Heart right ventricle (tissue), 16 donors: ENCODE data around the gene TAF11L11. TPM values are rescaled to one million over a fixed set of nuclear protein-coding genes. Genes with fewer than 3 reads are reported as not detected.
"Not testable (repeated sequence)": the region's sequence is repeated elsewhere in the genome, so short reads cannot be mapped to it uniquely, and the experiment has no call there.

ENCODE experiments used
- ATAC-seq, 8 donors: fragments of 200-7000 bp; cut with Tn5 transposase; one replicate each; pipeline ENCODE4 v1.9.1; 2020; ENCODE audit warnings: mild to moderate bottlenecking in 8 of 8, moderate library complexity in 8 of 8, moderate number of reproducible peaks in 1 of 8
- DNase-seq, 2 donors: peaks; one replicate each; pipeline ENCODE4 v3.0.0-alpha.2; 2020
- H3K27ac ChIP-seq, 10 donors: fragments of 200-600 bp; sonication (generic) in 2 of 10; one replicate each; pipeline versions ENCODE4 v1.5.0 to v1.8.0; 2020 to 2022; ENCODE audit warnings: mild to moderate bottlenecking in 3 of 10
- H3K27me3 ChIP-seq, 7 donors: fragments of 200-600 bp; one replicate each; pipeline ENCODE4 v1.8.0; 2021 to 2022; ENCODE audit warnings: mild to moderate bottlenecking in 2 of 7
- H3K36me3 ChIP-seq, 9 donors: fragments of 200-600 bp; sonication (generic) in 1 of 9; one replicate each; pipeline versions ENCODE4 v1.5.0 to v1.8.0; 2020 to 2022; ENCODE audit warnings: mild to moderate bottlenecking in 2 of 9
- H3K4me1 ChIP-seq, 9 donors: fragments of 200-600 bp; sonication (generic) in 1 of 9; one replicate each; pipeline versions ENCODE4 v1.5.0 to v1.8.0; 2020 to 2022; ENCODE audit warnings: mild to moderate bottlenecking in 4 of 9
- H3K4me3 ChIP-seq, 10 donors: fragments of 200-600 bp; sonication (generic) in 2 of 10; one replicate each; pipeline versions ENCODE4 v1.5.0 to v1.8.0; 2020 to 2022; ENCODE audit warnings: mild to moderate bottlenecking in 7 of 10, moderate library complexity in 2 of 10
- H3K9me3 ChIP-seq, 11 donors: fragments of 200-600 bp in 10 of 11; sonication (generic) in 2 of 11; one replicate each; pipeline versions ENCODE4 v1.5.0 to v1.8.0; 2013 to 2022; ENCODE audit warnings: mild to moderate bottlenecking in 2 of 11, control low read depth in 1 of 11, moderate library complexity in 1 of 11
- WGBS, 2 donors: extraction: QIAGEN DNeasy Blood & Tissue Kit; methylation state at CpG; one replicate each; pipeline ENCODE4 v1.1.7; 2013; ENCODE audit warnings: inconsistent platforms in 1 of 2; 5-methylcytosine and 5-hydroxymethylcytosine counted together
- intact Hi-C, 10 donors: fragments of 100-400 bp; cut with DNase I; formaldehyde crosslinking; loops; one replicate each; pipeline versions ENCODE4 v1.11.1 to v1.14.2; 2022
- polyA plus RNA-seq, 2 donors: library from polyadenylated mRNA; stranded (reverse); fragments of 200-250 nt; gene quantifications; one replicate each; pipeline ENCODE4 v1.2.3, GENCODE V29; 2013
- total RNA-seq, 10 donors: library from RNA; stranded (reverse); fragmentation: NEBNext Ultra II Directional in 3 of 10; extraction: Animal tissue kit (Norgen Biotek cat#: 25700) in 3 of 10; gene quantifications; one replicate each; pipeline versions ENCODE4 v1.2.1 to v1.2.4, GENCODE V29; 2021 to 2023
- TF ChIP-seq, protein P1 (sequence below), 9 donors: fragments of 200-600 bp; sonication (generic) in 2 of 9; IDR thresholded peaks; one replicate each; pipeline versions ENCODE4 v1.5.0 to v1.8.0; 2021 to 2022; ENCODE audit warnings: antibody characterized with exemption in 9 of 9, mild to moderate bottlenecking in 5 of 9, moderate library complexity in 1 of 9
- donor health status: Arrhythmogenic right ventricular cardiomyopathy.
- donor health status: ischemic (EF 13 %, LVEDD 7.1; RV severe dilation, severe dysfunction).
- donor health status: healthy with polysubstance abuse.
- donor health status: DM: no; HTN: yes; CAD: no.
- donor health status: DM: no; HTN: no; CAD: no.
- donor health status: ischemic (EF 25% LVEDD 6.9; RV normal size, moderate dysfunction).
- donor health status: ischemic (EF 25% LVEDD 5.7; RV mildly dilated, moderate dysfunction).
- donor health status: healthy.
- donor health status: DM: yes; HTN: yes; CAD: no.
- donor health status: Ischemic cardiomyopathy.
- donor health status: ischemic (EF 35%, LVEDD 5.7; RV mildly dilated, moderate dysfunction).
- donor health status: nonischemic (EF 11% LVEDD 7.7; RV severe dilation, severe dysfunction).
- donor health status: DM: yes; HTN: yes; CAD: no.
- donor health status: PGD.
- donor health status: ischemic (EF 29% LVEDD 5.4; RV normal size, mild dysfunction).
- donor health status: nonischemic (EF 23%, LVEDD 6.1; RV moderate dilation, normal function).

TAF11L11 gene
- total and polyA plus RNA-seq, 12 donors: not detected

DNA sequence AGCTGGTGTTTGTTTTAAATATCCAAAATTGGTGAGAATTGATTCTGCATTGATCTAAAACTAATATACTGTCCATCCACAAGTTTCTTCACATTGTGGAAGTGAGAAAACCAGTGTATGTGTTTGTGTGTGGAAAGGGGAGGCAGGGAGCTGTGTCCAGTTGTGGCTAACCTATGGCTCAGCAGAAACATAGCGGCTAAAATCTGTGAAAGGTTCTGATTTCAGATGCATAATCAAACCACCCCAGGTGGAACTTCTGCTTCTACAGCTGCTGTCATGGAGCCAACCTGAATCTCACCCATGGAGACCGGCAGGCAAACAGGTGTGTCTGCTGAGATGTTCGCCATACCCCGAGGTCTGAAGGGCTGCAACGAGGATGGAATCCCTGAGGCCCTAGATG, 30.2 kb downstream of the TAF11L11 start, which contains the start of gene TAF11L14:
TSS of gene TAF11L14 (plus strand) at position 301 of the 400 bp plus-strand sequence.
- Histone ChIP-seq H3K4me3 (no peak within 1 kb of the TSS), H3K27ac (no peak within 1 kb of the TSS), H3K36me3 (no peaks in the 10 kb centered on the region), H3K4me1 (no peaks in the 10 kb centered on the region), H3K9me3 (no peaks in the 10 kb centered on the region), H3K27me3 (no peaks in the 10 kb centered on the region)
- intact Hi-C loops: no loop called here
- WGBS, 2 donors: 79 to 92% methylated on average over 5 of the region's 5 CpGs
- DNase-seq: no peak
- TF ChIP-seq, protein P1, sequence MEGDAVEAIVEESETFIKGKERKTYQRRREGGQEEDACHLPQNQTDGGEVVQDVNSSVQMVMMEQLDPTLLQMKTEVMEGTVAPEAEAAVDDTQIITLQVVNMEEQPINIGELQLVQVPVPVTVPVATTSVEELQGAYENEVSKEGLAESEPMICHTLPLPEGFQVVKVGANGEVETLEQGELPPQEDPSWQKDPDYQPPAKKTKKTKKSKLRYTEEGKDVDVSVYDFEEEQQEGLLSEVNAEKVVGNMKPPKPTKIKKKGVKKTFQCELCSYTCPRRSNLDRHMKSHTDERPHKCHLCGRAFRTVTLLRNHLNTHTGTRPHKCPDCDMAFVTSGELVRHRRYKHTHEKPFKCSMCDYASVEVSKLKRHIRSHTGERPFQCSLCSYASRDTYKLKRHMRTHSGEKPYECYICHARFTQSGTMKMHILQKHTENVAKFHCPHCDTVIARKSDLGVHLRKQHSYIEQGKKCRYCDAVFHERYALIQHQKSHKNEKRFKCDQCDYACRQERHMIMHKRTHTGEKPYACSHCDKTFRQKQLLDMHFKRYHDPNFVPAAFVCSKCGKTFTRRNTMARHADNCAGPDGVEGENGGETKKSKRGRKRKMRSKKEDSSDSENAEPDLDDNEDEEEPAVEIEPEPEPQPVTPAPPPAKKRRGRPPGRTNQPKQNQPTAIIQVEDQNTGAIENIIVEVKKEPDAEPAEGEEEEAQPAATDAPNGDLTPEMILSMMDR (IDR thresholded peaks at IDR 0.05): no peak
- ATAC-seq: no peak

DNA sequence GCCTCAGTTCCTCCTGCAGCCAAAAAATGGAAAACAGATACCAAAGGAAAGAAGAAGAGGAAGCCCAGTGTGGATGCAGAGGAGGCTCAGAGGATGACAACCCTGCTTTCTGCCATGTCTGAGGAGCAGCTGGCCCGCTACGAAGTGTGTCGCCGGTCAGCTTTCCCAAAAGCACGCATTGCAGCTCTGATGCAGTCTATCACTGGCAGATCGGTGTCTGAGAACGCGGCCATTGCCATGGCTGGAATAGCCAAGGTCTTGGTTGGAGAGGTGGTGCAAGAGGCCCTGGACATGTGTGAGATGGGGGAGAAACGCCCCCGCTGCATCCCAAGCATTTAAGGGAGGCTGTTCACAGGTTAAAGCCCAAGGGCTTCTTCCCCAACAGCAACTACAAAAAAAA, 45.2 kb downstream of the TAF11L11 start:
- H3K36me3 ChIP-seq, H3K27me3 ChIP-seq, H3K4me1 ChIP-seq, DNase-seq, intact Hi-C loops, ATAC-seq, H3K4me3 ChIP-seq, H3K27ac ChIP-seq, H3K9me3 ChIP-seq: not testable (repeated sequence)
- 92 to 94% methylated on average over 10 of the region's 10 CpGs for WGBS, 2 donors

DNA sequence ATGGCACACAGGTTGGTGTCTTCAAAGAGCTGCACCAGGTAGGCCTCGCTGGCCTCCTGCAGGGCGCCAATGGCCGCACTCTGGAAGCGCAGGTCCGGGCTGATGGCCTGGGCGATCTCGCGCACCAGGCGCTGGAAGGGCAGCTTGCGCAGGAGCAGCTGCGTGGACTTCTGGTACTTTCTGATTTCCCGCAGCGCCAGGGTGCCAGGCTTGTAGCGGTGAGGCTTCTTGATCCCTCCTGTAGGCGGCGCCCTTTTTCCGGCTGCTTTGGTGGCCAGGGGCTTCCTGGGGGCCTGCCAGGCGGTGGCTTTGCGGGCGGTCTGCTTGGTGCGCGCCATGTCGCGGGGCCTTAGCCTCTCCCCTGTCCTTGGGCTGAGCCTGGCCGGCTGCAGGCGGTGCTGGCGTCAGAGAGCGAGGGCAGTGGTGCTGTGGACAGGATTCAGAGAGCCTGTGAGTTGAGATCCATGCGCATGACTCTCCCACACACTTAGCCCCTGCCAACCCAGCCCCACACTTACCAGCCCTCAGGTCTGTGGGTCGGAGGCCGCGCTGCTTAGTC, 51.3 kb downstream of the TAF11L11 start:
- ATAC-seq, H3K9me3 ChIP-seq, intact Hi-C loops, H3K27ac ChIP-seq, H3K27me3 ChIP-seq, DNase-seq, H3K4me3 ChIP-seq, H3K36me3 ChIP-seq, H3K4me1 ChIP-seq: not testable (repeated sequence)
- 94% methylated on average over 26 to 32 of the region's 32 CpGs for WGBS, 2 donors

Other genes with a start within 250 kb of the TAF11L11 start
- not detected for gene TAF11L2, start 106.0 kb upstream of the TAF11L11 start, total RNA-seq
- not detected for gene TAF11L2, start 106.0 kb upstream of the TAF11L11 start, polyA plus RNA-seq
- gene TAF11L3, start 85.8 kb upstream of the TAF11L11 start, total RNA-seq: not detected
- gene TAF11L3, start 85.8 kb upstream of the TAF11L11 start, polyA plus RNA-seq: not detected
- gene TAF11L4, start 82.4 kb upstream of the TAF11L11 start, total RNA-seq: not detected
- not detected for gene TAF11L4, start 82.4 kb upstream of the TAF11L11 start, polyA plus RNA-seq
- gene TAF11L5, start 78.9 kb upstream of the TAF11L11 start, total RNA-seq: not detected
- gene TAF11L5, start 78.9 kb upstream of the TAF11L11 start, polyA plus RNA-seq: not detected
- not detected for gene TAF11L6, start 75.5 kb upstream of the TAF11L11 start, total RNA-seq
- not detected for gene TAF11L6, start 75.5 kb upstream of the TAF11L11 start, polyA plus RNA-seq
- not detected for gene TAF11L7, start 18.4 kb upstream of the TAF11L11 start, total RNA-seq
- gene TAF11L7, start 18.4 kb upstream of the TAF11L11 start, polyA plus RNA-seq: not detected
- not detected for gene TAF11L8, start 13.2 kb upstream of the TAF11L11 start, total RNA-seq
- gene TAF11L8, start 13.2 kb upstream of the TAF11L11 start, polyA plus RNA-seq: not detected
- not detected for gene TAF11L9, start 9.8 kb upstream of the TAF11L11 start, total RNA-seq
- gene TAF11L9, start 9.8 kb upstream of the TAF11L11 start, polyA plus RNA-seq: not detected
- not detected for gene TAF11L10, start 6.4 kb upstream of the TAF11L11 start, total RNA-seq
- not detected for gene TAF11L10, start 6.4 kb upstream of the TAF11L11 start, polyA plus RNA-seq
- not detected for gene TAF11L12, start 6.2 kb downstream of the TAF11L11 start, total RNA-seq
- gene TAF11L12, start 6.2 kb downstream of the TAF11L11 start, polyA plus RNA-seq: not detected
- not detected for gene TAF11L13, start 27.9 kb downstream of the TAF11L11 start, total RNA-seq
- not detected for gene TAF11L13, start 27.9 kb downstream of the TAF11L11 start, polyA plus RNA-seq
- not detected for gene TAF11L14, start 30.3 kb downstream of the TAF11L11 start, total RNA-seq
- not detected for gene TAF11L14, start 30.3 kb downstream of the TAF11L11 start, polyA plus RNA-seq